Measurements from ENCODE around the gene ICAM1. TPM values are rescaled to one million over a fixed set of nuclear protein-coding genes. Genes with fewer than 3 reads are reported as not detected.
"Not testable (repeated sequence)": the region's sequence is repeated elsewhere in the genome, so short reads cannot be mapped to it uniquely, and the experiment has no call there.

The ICAM1 gene
- total RNA-seq, 1 donor from 2014 or later: 8.6 TPM

DNA sequence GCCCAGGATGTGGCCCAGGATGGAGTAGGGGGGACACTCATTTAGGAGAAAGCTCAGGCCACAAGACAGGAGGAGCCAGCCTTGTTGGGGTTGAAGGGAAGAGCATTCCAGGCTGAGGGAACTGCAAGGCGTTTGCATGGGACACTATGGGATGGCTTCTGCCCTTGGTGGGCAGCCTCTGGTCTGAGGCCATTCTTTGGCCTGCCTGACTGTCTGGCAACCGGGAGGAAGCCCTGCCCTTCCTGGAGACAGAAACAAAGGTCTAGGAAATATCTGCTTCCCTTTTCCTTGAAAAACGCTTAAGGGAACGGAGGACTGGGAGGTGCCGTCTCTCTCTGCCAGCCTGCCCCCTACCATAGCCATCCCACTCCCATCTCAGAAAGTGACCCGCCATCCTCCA is 2.8 kb upstream of the ICAM1 start:
- DNase-seq (ENCODE audit: missing footprints) (no peak), ATAC-seq (no peak)
- intact Hi-C loops (cut with DNase I): no loop called here

DNA sequence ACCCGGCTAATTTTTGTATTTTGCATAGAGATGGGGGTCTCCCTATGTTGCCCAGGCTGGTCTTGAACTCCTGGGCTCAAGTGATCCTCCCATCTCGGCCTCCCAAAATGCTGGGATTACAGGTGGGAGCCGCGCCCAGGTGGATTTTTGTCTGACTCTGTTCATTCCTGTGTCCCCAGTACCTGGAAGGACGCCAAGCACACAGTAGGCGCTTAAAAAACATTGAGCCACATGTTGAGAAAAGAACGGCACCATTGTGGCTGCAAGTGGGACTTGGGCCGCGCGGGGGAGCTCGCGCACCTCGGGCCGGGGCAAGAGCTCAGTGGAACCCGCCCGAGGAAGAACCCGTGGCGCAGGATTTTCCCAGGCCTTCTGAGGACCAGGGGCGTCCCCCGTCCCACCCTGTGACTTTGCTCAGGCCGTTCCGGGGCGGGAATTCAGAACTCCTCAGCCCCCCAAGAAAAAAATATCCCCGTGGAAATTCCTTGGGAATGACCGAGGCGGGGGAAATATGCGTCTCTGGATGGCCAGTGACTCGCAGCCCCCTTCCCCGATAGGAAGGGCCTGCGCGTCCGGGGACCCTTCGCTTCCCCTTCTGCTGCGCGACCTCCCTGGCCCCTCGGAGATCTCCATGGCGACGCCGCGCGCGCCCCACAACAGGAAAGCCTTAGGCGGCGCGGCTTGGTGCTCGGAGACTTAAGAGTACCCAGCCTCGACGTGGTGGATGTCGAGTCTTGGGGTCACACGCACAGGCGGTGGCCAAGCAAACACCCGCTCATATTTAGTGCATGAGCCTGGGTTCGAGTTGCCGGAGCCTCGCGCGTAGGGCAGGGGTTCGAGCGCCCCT is 1.4 kb upstream of the ICAM1 start:
- peak; percentile 84 for ATAC-seq
- DNase-seq (ENCODE audit: missing footprints): peak; percentile 94

DNA sequence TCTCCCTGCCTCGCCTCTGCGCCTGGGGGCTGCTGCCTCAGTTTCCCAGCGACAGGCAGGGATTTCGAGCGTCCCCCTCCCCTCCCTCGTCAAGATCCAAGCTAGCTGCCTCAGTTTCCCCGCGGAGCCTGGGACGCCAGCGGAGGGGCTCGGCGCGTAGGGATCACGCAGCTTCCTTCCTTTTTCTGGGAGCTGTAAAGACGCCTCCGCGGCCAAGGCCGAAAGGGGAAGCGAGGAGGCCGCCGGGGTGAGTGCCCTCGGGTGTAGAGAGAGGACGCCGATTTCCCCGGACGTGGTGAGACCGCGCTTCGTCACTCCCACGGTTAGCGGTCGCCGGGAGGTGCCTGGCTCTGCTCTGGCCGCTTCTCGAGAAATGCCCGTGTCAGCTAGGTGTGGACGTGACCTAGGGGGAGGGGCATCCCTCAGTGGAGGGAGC is 722 bp upstream of the ICAM1 start:
- intact Hi-C loops (cut with DNase I): loop anchor here (2.0 kb wide), 1 partner anchor 63 kb away; the partner anchor contains the start of gene RAVER1
- ATAC-seq (peak; percentile 59), DNase-seq (ENCODE audit: missing footprints) (peak; percentile 95)

More for the DNA sequence above, 1.4 kb upstream of the ICAM1 start:
- intact Hi-C loops (cut with DNase I): loop anchor here (1.0 to 2.0 kb wide), 2 partner anchors 63 to 120 kb away; partner anchors contain the start of gene RAVER1

DNA sequence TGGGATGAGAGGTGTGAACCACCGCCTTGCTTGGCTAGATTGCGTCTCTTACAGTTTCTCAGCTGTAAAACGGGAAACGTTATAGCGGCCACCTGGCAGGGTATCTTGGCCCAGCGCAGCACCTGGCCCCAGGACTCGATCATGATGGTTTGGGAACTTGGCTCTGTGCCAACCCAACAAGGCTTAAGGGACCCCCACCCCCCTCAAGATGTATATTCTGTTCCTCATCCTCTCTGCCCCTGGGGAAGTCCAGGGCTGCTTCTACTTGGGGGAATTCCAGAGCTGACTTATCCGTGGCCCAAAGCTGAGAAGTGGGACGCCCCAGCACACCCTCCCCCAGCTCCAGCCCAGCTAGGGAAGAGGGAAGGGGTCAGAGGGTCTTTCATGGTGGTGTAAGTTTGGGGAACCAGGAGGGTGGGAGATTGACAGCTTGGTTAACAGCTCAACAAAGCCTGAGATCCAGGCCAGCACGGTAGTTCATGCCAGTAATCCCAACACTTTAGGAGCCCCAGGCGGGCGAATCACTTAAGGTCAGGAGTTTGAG is 695 bp downstream of the ICAM1 start:
- no peak for ATAC-seq
- peak; percentile 21 for DNase-seq (ENCODE audit: missing footprints)
- intact Hi-C loops (cut with DNase I): loop anchor here (2.0 kb wide), 1 partner anchor 61 kb away; the partner anchor contains the start of gene RAVER1

DNA sequence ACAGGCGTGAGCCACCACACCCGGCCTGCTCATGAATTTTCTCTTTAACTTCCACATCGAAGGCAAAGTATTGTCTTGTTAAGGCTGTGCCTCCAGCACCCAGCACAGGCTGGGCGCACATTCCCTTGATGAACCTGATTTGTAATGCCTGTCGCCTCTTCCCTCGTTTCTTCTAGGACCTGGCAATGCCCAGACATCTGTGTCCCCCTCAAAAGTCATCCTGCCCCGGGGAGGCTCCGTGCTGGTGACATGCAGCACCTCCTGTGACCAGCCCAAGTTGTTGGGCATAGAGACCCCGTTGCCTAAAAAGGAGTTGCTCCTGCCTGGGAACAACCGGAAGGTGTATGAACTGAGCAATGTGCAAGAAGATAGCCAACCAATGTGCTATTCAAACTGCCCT is 3.7 kb downstream of the ICAM1 start:
- no peak for ATAC-seq
- peak; percentile 55 for DNase-seq (ENCODE audit: missing footprints)
- intact Hi-C loops (cut with DNase I): no loop called here

DNA sequence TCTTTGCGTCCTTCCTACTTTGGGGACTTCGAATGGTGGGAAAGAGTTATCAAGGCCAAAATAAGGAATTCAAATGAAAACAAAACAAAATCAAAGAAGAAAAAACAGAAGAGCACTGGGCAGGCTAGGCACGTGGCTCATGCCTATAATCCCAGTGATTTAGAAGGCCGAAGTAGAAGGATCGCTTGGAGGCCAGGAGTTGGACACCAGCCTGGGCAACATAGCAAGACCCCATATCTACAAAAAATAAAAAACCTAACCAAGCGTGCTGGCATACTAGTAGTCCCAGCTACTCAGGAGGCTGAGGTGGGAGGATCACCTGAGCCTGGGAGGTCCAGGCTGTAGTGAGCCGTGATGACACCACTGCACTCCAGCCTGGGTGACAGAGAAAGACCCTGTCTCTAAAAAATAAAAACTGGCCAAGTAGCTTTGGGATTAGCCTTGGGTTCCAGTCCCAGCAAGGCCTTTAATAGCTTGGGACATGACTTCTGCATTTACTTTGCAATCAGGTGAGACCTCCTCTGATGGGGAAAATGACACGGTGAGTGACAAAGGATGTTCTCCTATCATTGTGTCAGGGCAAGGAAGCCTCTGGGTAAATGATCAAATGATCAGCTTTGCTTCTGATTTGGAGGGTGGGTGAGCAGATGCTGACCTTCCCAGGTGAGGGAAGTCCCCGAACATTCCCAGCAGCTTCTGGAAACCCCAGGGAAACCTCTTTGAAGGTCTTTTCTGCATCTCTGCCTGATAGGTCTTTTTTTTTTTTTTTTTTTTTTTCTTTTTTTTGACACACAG is 7.1 kb downstream of the ICAM1 start:
- intact Hi-C loops (cut with DNase I): no loop called here
- ATAC-seq (no peak), DNase-seq (ENCODE audit: missing footprints) (no peak)

DNA sequence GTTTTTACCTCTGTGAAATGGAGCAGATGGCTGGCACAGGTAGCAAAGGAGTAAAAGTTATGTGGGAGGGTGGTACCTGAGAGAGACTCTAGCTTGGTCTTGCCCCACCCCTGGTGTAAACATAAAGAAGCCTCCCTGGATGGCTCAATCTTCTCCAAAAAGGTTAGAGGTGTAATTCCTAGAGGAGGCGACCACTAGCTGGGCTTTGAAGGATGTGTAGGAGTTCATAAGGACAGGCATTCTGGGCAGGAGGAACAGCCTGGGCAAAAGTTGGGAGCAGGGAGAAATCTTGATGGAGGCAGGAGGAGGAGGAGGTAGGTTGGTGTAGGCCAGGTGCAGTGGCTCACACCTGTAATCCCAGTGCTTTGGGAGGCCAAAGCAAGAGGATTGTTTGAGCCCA is 8.0 kb downstream of the ICAM1 start:
- ATAC-seq: no peak
- DNase-seq (ENCODE audit: missing footprints): no peak
- intact Hi-C loops (cut with DNase I): no loop called here

DNA sequence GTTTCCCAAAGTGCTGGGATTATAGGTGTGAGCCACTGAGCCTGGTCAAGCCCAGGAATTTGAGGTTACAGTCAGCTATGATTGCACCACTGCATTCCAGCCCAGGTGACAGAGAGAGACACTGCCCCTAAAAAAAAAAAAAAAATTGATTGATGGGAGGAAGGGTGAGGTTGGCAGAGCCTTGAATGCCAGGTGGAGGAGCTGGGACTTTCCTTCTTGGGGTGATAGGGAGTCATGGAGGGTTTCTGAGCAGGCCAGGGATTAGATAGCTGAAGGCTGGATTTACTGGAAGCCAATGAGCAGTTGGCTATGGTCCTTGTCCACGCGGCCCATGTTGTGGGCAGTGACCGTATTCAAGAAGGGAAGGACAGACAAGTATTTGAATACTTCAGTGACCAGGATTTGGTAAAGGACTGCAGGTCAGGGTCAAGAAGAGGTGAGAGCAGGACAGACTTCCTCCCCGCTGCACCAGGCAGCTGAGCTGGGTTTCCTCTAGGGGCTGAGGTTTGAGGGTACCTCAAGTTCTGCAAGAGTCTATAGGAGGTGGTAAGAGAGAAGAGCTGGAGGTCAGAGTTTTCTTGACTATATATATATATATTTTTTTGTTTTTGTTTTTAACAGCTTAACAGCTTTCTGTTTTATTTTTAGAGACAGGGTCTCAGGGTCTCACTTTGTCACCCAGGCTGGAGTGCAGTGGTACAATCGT is 9.0 kb downstream of the ICAM1 start:
- ATAC-seq (no peak), DNase-seq (ENCODE audit: missing footprints) (peak; percentile 32)
- intact Hi-C loops (cut with DNase I): no loop called here

DNA sequence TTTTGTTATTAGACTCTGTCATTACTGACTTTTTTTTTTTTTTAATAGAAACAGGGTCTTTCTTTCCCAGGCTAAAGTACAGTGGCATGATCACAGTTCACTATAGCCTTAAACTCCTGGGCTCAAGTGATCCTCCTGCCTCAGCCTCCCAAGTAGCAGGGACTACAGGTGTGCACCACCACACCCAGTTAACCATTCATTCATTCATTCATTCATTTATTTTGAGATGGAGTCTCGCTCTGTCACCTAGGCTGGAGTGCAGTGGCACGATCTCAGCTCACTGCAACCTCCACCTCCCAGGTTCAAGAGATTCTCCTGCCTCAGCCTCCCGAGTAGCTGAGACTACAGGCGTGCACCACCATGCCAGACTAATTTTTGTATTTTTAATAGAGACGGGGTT is 11.1 kb downstream of the ICAM1 start:
- ATAC-seq; intact Hi-C loops (cut with DNase I); DNase-seq (ENCODE audit: missing footprints): not testable (repeated sequence)

DNA sequence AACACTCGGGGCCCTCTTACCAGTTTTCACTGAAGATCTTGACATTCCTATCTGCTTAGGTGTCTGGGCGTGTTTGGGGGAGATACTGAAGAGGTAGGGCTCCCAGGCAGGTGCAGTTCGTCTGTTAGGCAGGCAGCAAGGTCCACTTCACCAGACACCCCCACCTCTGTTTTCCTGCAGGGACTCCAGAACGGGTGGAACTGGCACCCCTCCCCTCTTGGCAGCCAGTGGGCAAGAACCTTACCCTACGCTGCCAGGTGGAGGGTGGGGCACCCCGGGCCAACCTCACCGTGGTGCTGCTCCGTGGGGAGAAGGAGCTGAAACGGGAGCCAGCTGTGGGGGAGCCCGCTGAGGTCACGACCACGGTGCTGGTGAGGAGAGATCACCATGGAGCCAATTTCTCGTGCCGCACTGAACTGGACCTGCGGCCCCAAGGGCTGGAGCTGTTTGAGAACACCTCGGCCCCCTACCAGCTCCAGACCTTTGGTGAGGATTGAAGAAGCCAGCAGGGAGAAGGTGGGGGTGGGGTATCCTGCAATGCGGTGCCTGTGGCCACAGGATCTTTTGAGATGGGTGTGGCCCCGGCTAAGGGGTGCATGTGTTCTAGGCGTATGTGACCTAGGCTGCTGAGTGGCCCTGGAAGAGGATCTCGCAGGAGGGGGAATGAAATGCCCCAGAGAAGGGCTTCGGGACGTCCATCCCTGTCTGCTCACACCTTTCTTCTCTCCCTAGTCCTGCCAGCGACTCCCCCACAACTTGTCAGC is 12.6 kb downstream of the ICAM1 start:
- intact Hi-C loops (cut with DNase I): no loop called here

DNA sequence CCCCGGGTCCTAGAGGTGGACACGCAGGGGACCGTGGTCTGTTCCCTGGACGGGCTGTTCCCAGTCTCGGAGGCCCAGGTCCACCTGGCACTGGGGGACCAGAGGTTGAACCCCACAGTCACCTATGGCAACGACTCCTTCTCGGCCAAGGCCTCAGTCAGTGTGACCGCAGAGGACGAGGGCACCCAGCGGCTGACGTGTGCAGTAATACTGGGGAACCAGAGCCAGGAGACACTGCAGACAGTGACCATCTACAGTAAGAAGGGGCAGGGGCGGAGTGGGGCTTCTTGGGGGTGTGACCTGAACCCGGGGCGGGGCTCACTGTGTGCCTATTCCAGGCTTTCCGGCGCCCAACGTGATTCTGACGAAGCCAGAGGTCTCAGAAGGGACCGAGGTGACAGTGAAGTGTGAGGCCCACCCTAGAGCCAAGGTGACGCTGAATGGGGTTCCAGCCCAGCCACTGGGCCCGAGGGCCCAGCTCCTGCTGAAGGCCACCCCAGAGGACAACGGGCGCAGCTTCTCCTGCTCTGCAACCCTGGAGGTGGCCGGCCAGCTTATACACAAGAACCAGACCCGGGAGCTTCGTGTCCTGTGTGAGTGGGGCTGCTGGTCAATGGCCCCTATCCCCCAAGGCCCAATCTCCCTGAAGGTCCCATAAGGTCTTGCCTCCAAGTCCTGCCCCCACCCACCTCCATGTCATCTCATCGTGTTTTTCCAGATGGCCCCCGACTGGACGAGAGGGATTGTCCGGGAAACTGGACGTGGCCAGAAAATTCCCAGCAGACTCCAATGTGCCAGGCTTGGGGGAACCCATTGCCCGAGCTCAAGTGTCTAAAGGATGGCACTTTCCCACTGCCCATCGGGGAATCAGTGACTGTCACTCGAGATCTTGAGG is 13.4 kb downstream of the ICAM1 start:
- ATAC-seq: no peak
- intact Hi-C loops (cut with DNase I): no loop called here
- DNase-seq (ENCODE audit: missing footprints): peak; percentile 31

More for the DNA sequence above, 12.6 kb downstream of the ICAM1 start:
- DNase-seq (ENCODE audit: missing footprints) (peak; percentile 53), ATAC-seq (no peak)

DNA sequence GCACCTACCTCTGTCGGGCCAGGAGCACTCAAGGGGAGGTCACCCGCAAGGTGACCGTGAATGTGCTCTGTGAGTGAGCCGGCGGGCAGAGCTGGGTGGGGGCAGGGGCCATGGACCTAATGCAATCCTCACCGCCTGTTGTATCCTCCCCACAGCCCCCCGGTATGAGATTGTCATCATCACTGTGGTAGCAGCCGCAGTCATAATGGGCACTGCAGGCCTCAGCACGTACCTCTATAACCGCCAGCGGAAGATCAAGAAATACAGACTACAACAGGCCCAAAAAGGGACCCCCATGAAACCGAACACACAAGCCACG is 14.0 kb downstream of the ICAM1 start:
- DNase-seq (ENCODE audit: missing footprints): peak; percentile 23
- intact Hi-C loops (cut with DNase I): no loop called here
- ATAC-seq: no peak

DNA sequence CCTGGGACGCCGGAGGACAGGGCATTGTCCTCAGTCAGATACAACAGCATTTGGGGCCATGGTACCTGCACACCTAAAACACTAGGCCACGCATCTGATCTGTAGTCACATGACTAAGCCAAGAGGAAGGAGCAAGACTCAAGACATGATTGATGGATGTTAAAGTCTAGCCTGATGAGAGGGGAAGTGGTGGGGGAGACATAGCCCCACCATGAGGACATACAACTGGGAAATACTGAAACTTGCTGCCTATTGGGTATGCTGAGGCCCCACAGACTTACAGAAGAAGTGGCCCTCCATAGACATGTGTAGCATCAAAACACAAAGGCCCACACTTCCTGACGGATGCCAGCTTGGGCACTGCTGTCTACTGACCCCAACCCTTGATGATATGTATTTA is 14.5 kb downstream of the ICAM1 start:
- intact Hi-C loops (cut with DNase I): no loop called here
- ATAC-seq (no peak), DNase-seq (ENCODE audit: missing footprints) (peak; percentile 22)

DNA sequence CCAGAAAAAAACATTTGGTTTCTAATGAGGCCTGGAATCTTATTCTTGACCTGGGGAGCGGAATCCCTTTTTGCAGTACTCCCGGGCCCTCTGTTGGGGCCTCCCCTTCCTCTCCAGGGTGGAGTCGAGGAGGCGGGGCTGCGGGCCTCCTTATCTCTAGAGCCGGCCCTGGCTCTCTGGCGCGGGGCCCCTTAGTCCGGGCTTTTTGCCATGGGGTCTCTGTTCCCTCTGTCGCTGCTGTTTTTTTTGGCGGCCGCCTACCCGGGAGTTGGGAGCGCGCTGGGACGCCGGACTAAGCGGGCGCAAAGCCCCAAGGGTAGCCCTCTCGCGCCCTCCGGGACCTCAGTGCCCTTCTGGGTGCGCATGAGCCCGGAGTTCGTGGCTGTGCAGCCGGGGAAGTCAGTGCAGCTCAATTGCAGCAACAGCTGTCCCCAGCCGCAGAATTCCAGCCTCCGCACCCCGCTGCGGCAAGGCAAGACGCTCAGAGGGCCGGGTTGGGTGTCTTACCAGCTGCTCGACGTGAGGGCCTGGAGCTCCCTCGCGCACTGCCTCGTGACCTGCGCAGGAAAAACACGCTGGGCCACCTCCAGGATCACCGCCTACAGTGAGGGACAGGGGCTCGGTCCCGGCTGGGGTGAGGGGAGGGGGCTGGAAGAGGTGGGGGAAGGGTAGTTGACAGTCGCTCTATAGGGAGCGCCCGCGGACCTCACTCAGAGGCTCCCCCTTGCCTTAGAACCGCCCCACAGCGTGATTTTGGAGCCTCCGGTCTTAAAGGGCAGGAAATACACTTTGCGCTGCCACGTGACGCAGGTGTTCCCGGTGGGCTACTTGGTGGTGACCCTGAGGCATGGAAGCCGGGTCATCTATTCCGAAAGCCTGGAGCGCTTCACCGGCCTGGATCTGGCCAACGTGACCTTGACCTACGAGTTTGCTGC is 16.1 kb downstream of the ICAM1 start, which contains the start of gene ICAM4:
Gene ICAM4, plus strand, starts transcription at position 153 of the 935 bp plus-strand sequence. Its CDS starts 58 bp downstream, at position 211.
- DNase-seq (ENCODE audit: missing footprints): peak; percentile 91
- peak; percentile 76 for ATAC-seq
- intact Hi-C loops (cut with DNase I): no loop called here

DNA sequence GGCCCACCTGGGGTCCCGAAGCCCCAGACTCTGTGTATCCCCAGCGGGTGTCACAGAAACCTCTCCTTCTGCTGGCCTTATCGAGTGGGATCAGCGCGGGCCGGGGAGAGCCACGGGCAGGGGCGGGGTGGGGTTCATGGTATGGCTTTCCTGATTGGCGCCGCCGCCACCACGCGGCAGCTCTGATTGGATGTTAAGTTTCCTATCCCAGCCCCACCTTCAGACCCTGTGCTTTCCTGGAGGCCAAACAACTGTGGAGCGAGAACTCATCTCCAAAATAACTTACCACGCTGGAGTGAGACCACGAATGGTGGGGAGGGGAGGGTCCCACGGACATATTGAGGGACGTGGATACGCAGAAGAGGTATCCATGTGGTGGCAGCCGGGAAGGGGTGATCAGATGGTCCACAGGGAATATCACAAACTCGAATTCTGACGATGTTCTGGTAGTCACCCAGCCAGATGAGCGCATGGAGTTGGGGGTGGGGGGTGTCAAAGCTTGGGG is 17.8 kb downstream of the ICAM1 start:
- DNase-seq (ENCODE audit: missing footprints): peak; percentile 67
- intact Hi-C loops (cut with DNase I): no loop called here
- ATAC-seq: no peak

All from Right ventricle myocardium inferior (tissue), 1 donor.